Right lung (tissue), 5 donors: ENCODE data around the gene CYP27A1. TPM values are rescaled to one million over a fixed set of nuclear protein-coding genes. Genes with fewer than 3 reads are reported as not detected.
"Not testable (repeated sequence)": the region's sequence is repeated elsewhere in the genome, so short reads cannot be mapped to it uniquely, and the experiment has no call there.

Source experiments
- DNase-seq, 2 donors: peaks; one replicate each; pipeline ENCODE4 v3.0.0-alpha.2; 2013
- polyA plus RNA-seq, 5 donors: library from polyadenylated mRNA; unstranded; fragments of 120-200 nt; gene quantifications; one replicate each; pipeline versions ENCODE4 v1.2.1 to v1.2.3, GENCODE V29; 2013; ENCODE audit warnings: inconsistent platforms in 1 of 5, low replicate concordance in 1 of 5; ENCODE audit not compliant: insufficient read length in 5 of 5, insufficient read depth in 1 of 5

The CYP27A1 gene
- polyA plus RNA-seq, 5 donors = 22.7 to 32.0 (median 30.3) TPM

DNA sequence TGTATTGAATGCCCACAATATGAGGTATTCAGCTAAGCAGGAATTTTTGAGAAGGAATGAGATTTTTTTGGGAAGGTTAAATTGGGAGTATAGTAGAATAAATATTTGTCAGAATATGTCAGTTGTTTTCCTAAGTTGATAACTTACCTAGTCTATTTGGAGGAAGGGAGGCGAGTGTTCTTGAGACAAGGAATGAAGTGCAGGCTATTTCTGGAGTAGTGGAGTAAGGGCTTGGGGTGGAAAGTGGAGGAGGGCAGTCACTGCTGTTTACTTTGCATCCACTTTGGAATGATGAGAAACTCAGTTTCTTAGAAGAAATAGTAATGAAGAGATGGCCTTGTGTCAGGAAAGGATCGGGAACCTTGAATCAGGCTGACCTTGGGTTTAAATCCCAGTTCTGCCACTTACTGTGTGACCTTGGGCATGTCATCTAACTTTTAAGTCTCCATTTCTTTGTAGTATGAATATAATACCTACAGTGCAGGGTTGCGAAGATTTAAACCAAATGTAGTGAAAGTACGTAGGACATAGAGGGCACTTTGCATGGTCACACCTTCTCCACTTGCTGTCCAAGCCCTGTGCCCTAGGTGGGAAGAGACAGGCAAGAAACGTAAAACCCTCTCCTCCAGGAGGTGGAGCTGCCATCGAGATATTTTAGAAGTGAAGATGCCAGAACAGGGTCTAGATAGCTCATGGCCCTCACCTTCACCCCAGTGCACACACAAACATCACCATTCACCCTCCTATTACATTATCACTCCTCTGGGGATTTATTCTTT lies 25.2 kb upstream of the CYP27A1 start:
- DNase-seq = no peak

DNA sequence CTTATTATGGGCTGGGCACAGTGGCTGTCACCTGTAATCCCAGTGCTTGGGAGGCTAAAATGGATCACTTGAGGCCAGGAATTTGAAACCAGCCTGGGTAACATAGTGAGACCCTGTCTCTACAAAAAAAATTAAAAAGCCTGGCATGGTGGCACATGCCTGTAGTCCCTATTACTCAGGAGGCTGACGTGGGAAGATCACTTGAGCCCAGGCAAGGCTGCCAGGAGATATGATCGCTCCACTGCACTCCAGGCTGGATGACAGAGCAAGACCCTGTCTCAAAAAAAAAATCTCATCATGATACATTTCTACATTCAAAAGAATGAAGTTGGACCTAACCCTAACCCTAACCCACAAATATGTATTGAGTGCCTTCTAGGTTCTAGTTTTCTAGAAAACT lies 20.2 kb upstream of the CYP27A1 start:
- DNase-seq = no peak

DNA sequence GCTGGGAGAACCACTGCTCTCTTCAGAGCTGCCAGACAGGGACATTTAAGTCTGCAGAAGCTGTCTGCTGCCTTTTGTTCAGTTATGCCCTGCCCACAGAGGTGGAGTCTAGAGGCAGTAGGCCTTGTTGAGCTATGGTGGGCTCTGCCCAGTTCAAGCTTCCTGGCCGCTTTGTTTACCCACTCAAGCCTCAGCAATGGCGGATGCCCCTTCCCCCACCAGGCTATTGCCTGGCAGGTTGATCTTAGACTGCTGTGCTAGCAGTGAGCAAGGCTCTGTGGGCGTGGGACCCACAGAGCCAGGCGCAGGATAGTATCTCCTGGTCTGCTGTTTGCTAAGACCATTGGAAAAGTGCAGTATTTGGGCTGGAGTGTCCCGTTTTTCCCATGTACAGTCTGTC lies 9.2 kb upstream of the CYP27A1 start:
- DNase-seq = not testable (repeated sequence)

DNA sequence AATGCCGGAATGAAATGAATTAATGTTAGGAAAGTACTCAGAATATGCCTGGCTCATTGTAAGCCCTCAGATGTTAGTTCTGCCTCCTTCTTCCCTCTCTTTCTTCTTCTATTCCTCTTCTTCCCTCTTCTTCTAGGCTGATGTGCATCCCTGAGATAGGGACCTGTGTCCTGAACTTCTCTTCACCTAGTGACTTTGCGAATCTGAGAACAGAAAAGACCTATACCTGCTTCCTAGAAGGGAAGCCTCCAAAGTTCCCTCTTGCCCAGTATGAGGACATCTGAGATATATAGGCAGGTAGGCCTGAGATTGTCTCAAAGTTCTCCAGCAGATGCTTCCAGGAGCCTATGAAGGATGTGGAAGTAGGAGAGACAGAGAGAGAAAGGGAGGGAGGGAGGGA lies 8.1 kb upstream of the CYP27A1 start:
- no peak for DNase-seq

DNA sequence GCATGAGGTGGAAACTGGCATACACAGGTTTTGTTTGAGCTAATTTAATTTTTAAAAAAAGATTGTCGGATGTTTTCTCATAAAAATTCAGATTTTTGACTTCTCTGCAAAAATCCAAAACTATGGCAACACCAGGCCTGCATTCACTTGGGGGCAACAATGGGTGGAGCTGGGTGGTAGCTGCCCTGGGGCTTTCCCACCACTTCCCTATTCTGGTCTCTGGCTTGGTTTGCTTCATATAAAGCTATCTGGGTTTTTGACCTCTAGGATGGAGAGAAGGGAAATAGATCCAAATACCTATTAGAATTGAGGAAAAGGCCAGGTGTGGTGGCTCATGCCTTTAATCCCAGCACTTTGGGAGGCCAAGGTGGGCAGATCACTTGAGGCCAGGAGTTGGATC lies 5.5 kb upstream of the CYP27A1 start:
- no peak for DNase-seq

DNA sequence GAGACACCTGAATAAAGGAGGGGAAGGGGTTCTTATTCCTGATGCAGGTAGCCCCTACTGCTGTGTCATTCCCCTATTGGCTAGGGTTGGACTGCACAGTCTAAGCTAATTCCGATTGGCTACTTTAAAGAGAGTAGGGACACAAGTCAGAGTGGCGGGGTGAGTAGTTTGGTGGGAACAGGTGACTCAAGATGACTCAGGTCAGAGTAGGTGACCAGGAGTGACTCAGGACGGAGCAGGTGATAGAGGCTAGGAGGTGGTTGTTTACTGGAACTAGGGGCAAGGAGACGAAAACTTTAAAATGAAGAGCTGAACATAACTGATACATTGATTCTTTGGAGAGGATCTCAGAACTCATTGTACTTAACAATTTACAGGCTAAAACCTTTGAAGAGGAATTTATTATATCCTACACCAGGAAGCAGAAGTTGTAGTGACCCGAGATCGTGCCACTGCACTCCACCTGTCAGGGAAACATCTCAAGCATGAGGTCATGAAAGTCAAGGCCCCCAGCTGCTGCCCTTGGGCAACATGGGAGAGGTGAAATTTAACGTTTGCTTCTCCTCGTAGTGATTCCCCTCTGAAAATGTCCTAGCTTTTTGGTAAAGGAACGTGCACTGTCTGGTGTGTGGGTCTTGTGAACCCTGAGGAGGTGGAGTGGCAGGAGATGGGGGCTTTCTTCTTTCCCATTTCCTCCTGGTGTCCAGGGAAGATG lies 4.5 kb upstream of the CYP27A1 start:
- no peak for DNase-seq

DNA sequence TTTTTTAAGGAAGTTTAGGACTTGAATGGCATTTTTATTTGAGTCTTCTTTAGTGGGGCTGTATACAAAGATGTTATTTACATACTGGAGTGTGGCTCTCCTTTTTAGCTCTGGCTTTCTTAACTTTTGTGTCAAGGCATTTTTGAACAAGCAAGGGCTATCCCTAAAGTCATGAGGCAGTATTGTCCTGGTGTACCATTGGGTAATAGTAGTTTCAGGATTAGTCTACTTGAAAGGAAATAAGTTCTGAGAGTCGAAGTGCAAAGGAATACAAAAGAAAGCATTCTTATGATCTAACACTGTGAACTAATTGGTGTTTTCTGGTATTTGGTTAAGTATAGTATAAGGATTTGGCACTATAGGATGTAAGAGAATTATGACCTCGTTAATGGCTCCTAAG lies 1.9 kb upstream of the CYP27A1 start:
- no peak for DNase-seq

DNA sequence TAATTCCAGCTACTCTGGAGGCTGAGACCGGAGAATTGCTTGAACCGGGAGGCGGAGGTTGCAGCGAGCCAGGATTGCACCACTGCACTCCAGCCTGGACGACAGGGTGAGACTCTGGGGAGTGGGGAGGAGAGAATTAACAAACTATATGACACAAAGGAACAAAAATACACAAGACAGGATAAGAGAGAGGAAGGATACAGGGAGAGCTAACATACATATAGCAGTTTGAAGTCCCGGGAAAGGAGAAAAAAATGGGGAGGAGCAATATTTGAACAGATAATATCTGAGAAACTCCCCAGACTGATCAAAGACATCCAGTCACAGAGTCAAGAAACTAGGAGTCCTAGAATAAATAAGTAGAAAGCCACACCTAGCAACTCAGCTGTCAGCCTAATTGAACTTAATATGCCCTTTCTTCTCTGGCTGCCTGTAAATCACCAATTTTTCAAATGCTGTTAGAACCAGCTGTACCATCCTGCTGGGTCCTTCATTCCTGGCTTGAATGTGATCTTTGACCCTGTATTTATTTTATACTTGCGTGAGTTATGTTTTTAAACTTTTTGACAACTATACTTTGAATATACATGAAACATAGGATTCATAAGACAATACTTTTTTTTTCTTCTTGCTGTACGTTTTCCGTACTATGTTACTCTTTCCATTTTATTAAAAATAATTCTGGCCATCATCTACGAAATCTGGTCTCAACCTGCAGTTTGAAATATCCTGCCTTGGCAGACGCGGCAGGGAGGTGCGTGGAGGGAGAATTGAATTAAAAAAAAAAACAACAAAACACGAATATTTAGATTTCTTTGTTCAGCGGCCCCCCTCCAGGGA lies 876 bp upstream of the CYP27A1 start:
- DNase-seq = peak; percentile 20 to 37

DNA sequence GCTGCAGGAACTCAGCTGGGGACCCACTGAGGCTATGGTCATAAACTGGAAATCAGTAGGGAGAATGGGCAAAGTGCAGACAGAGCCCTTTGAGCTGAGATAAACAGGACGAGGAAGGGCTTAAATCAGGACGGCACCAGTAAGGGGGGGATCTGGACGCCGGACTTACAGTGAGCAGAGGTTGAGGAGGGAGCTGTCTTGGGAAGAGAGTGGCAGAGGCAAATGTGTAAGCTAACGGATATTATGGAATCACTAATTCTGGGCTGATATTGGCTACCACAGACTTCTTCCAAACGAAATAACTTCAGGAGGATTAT lies 539 bp downstream of the CYP27A1 start:
- DNase-seq = peak in 1 of 2 donors; percentile 4

DNA sequence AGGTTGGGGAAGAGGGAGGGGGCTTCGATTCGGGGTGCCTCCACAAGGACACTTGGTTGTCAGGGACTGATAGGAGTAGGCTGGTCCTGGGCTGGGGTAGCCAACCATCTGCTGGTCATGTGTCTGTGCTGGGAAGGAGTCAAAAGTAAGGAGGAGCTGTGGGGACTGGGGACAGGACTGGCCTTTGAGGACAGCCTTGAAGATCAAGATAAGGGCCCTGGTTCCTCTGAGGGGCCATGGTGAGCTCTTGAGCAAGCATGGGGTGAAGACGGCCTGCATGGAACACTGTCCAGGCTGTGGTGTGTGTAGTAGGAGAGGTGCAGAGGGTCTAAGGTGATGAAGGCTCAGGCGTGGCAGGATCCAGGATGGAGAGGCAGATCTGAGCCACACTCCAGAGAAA lies 1.7 kb downstream of the CYP27A1 start:
- DNase-seq = no peak

DNA sequence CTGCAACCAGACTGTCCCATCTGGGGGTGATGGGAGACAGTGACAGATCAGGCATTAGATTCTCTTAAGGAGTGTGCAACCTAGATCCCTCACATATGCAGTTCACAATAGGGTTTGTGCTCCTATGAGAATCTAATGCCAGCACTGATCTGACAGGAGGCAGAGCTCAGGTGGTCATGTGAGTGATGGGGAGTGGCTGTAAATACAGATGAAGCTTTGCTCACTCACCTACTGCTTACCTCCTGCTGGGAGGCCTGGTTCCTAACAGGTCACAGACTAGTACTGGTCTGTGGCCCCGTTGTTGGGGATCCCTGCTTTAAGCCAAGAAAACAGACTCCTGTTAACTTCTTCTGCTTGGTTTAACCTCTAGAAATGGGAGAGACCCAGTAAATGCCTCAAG lies 3.2 kb downstream of the CYP27A1 start:
- DNase-seq = no peak

DNA sequence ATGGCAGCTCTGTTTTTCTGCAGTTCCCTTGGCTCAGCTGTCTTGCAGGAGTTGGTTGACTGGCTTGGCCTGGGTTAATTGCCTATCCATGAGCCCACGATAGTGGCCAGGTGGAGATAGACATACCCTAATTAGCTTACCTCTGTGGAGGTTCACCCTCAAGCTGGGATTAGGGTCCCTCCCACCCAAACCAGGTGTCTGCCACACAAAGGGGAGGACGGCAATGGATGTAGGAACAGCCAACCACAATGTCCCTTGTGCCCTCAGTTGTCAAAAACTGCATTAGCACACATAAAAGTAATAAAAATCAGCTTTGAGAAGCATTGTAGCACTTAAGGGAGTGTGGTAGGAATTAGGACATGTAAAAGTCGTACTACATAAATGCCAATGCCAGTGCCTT lies 4.2 kb downstream of the CYP27A1 start:
- DNase-seq = no peak

DNA sequence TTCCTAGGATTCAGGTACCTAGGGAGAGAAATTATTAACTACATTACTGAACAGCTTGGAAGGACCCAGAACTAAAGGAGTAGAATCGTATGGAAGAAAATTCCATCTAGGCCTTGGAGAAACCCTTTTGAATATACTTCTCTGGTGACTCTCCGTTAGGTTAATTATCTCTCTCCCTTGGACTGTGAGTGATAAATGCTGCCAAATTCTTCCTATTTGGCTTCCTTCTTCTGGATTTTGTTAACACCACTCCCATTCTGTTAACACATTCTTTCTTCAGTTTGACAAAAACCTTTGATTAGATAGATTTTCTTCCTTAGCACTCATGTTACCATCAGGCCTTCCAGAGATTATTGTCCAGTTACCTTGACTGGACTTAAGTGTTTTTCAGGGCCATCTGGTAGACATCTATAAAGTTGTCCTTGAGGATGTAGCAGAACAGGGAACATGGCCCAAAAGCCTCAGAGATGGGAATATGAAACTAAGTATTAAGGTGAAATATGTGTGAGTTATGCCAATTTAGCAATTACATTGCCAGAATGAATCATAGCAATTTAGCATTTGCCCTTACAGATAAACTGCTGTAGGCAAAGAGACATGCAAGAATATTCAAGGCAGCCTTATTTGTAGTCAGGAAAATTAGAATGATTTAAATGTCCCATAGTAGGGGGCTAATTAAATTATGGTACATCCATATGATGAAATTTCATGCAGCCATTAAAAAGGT lies 6.7 kb downstream of the CYP27A1 start:
- DNase-seq = no peak

DNA sequence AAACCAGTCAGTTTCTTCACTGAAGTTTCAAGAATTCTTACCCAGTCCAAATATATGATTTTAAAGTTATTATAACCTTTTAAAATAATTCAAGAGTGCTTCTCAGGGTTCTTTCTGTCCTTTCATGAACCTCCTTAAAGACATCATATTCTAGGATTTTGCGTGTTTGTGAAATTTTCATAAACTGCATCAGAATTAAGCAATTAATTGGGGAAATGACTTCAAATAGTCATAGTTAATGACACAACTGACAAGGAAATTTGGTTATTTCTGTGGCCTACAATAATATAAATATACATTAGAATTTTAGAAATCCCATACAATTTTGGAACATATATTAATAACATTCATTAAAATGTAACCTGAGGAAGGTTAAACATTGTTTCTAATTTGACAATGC lies 10.5 kb downstream of the CYP27A1 start:
- no peak for DNase-seq

DNA sequence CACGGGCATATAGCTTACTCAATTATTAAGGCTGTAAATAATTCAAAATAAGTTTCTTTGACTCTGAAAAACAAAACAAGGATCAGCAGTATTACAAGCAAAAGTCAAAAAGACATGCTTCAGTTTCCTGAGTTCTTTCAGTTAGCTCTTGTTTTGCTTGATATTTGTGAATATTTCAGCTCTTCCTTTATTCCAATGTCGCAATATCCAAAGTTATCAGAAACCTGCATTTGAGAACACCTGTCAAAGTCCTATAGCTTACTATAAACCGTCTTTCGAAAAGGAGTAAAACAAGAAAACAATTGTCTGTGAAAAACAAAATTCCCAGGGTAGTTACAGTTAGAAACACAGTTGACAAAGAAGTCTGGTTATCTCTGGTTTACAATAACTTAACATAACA lies 14.7 kb downstream of the CYP27A1 start:
- no peak for DNase-seq

DNA sequence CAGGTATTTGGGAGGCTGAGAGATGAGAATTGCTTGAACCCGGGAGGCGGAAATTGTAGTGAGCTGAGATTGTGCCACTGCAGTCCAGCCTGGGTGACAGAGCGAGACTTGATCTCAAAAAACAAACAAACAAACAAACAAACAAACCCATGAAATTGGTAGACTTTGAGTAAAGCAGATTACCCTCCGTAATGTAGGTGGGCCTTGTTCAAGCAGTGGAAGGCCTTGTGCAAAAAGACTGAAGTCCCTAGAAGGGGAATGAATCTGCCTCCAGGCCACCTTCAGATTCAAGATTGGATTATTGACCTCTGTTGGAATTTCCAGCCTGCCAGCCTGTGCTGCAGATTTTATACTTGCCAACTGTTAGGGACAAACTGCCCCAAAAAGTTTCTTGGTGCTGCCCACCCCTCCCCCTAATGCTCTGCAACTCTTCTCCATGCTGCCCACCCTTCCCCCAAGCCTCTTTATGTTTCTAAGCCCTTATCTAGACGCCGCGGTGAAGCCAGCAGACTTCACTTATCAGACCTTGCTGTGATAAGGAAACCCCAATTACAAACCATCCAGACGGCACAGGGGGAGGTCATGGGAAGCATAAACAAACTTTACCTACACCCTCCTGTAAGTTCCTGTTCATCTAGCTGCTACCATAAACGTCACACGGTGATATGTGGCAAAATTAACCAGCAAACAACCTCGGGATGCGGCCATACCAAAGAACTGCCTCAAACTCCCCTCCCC lies 17.0 kb downstream of the CYP27A1 start:
- no peak for DNase-seq

DNA sequence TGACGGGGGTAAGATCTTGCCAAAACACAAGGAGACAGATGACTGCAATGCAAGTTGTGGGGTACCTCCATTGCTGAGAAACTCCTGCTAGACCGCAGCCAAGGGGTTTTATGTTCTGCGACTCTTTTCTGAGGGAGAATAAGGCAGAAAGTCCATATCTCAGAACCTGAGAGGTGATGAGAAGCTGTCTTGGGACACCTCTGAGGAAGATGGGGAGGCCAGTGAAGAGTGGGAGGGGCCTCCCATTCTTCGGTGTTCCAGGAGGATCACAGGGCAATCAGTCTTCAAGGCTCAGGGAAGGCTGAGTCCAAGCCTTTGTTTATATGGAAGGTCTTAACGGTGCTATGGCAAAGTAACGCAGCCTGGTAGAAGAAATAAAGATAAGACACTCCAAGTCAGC lies 18.0 kb downstream of the CYP27A1 start:
- no peak for DNase-seq

DNA sequence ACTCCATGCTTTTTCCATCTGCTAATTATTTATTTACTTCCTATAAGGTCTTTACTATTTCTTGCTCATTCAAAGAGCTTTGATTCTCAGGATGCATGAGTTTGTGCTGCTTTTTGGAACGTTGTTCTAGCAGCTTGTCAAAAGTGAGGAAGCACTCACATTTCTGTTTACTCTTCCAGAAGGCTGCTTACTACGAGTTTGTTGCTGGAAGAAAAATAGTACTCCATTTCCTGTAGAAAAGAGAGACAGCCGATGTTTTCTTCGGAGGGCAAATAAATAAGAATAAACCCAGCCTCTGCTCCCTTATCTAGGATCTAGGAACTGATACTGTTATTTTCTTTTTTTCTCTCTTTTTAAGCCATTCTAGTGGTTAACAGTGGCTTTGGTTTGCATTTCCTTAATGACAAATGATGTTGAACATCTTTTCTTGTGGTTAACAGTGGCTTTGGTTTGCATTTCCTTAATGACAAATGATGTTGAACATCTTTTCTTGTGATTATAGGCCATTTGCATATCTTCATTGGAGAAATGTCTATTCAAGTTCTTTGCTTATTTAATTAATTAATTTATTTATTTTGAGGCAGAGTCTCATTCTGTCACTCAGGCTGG lies 20.5 kb downstream of the CYP27A1 start:
- DNase-seq = no peak

DNA sequence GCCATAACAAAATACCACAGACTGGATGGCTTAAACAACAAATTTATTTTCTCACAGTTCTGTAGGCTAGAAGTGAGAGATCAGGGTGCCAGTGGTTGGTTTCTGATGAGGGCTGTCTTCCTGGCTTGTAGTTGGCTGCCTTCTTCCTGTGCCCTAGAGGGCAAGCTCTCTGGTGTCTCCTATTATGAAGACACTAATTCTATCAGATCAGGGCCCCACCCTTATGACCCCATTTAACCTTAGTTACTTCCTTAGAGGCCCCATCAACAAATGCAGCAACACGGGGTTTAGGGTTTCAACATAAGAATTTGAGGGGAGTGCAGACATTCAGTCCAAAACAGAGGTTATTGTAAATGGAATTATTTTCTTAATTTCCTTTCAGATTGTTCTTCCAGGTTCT lies 22.9 kb downstream of the CYP27A1 start:
- no peak for DNase-seq

DNA sequence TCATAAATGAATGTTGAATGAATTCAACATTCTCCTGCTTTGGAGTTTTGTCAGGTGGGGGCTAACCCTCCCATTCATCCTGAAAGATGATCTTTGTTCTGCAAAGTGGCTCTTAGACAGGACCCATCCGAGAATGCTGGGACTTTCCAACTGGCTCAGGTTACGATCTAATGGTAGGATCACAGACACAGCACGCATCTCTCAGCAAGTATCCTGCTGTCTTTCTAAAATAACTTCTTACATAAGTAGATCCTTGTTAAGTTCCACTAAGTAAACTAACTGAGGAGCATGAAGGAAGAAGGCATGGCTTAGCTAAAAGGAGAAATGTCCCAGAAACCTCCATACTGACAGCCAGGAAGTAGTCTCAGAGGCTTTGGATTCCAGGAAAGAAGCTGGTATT lies 23.7 kb downstream of the CYP27A1 start:
- peak; percentile 5 to 9 for DNase-seq
